GM18909 (cell line): ENCODE measurements around the gene LEPR.

ENCODE experiments used
- ATAC-seq: cut with Tn5 transposase; IDR thresholded peaks from one replicate; pipeline ENCODE4 v1.9.1; 2021; ENCODE audit warnings: mild to moderate bottlenecking; ENCODE audit not compliant: unreplicated experiment, poor library complexity

Gene LEPR

DNA sequence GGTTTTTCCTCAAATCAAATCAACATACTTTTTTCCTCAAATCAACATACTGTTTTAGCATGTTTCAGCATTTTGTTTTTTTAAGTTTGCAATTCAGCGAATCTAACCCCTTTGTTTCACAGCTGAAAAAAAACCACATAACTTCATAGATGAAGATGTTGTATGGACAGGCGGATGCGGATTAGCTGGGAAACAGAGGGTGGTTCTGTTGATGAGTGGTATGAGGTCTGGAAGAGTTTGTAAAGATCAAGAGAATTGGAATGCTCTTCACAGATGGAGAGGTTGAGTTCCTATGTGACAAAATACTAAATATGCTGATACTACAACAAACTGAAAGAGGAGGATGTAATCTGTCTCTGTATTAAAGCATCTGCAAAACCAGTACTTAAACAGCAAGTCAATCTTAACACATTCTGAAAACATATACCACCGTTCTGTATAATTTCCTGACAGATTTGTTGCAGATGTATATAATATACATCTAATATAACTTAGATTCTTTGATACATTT is 10.6 kb upstream of the LEPR start:
- no peak for ATAC-seq

DNA sequence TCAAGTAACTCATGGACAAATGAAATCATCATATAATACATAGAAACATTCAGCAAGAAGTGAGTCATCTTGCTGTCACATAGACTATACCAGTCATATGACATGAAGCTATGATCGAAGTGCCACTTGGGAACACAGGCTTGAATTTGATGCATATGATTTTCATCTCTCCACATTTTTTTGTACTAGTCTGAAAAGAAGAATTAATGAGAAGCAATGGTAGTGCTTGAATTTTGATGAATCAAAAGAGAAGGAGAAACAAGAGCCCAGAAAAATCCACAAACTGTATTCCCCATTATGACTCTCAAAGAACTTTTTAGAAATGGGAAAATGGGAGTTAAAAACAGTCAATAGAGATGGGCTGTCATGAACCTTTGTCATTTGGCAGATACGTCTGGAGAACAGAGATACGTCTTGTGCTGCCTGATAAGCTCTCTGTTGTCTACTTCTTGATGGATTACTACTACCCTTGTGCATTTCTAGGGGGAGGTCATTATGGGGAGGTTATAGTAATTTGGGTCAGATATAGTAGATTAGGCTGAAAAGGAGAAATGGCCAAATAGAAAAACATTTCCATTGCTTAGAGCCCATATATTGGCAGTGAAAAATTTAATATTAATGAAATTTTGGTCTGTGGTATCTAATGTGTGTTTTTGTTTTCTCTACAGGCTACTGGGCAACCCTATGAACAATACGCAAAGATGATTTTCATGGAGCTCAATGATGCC is 8.0 kb upstream of the LEPR start:
- ATAC-seq, result no peak

DNA sequence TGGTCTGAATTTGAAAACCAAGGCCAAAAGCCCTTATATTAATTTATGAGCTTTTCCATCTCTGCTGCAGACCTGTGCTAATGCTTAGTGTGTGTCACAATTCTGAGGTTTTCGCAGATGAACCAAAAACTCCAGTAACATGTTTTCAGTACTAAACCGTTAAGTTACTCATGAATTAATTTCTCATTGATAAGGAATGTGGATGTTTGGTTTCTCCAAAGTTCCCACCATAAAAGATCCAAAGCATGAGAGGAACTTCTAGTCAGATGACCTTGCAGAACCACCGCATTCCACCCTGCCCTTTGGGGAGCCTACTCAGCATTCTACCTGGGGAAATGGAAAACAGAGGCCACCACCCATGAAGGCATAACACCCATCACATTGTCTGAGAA is 7.5 kb upstream of the LEPR start:
- ATAC-seq, result no peak

DNA sequence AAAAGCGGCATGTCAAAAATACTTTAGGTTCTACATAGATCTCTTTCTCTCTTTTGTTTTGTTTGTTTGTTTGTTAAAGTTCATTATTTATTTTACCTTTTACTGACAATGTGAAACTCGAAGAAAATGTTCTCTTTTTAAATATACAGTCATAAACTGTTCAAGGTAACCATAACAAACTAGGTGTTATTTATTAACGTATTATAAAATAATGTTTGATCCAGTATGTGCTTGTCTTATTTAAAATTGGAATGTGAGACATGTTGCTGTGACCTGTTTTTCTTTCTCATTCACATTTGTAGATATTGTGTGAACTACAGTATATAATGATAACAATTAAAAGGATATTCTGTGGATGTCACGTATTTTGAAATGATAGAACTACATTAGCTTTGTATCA is 5.9 kb upstream of the LEPR start:
- ATAC-seq, result no peak

DNA sequence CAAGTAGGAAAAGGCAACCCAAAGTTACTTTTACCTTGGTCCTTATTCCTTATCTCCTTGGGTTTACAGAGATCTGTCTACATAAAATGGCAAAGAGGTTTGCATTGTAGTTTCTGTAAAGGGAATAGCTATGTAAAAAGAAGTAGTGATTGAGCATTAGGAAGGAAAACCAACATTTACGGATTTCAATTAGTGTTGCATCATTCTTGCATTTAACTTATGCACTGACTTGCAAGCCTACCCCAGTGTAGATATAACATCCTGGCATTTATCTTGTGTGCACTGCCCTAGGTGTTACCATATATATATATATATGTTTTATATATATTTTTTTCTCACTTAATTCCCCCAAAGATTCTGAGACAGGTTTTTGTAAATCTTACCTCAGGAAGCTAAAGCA is 3.7 kb upstream of the LEPR start:
- ATAC-seq, result no peak

DNA sequence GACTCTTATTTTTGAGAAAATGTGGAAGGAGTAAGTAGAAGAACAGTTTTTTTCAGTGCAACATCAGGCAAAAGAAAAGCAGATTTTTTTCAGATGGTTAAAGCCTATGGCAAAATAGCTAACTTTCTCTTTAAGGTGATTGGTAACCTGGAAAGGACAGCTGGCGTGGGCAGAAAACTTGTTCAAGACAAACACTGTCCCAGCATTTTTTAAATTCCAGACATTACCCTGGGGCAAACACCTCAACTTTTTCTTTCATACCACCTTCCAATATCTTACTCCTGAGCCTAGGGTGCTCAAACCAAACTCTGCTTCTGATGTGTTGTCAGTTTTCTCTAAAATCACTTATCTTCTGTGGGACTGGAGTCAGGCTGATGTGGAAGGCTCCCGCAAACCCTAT is 2.7 kb upstream of the LEPR start:
- ATAC-seq, result no peak

DNA sequence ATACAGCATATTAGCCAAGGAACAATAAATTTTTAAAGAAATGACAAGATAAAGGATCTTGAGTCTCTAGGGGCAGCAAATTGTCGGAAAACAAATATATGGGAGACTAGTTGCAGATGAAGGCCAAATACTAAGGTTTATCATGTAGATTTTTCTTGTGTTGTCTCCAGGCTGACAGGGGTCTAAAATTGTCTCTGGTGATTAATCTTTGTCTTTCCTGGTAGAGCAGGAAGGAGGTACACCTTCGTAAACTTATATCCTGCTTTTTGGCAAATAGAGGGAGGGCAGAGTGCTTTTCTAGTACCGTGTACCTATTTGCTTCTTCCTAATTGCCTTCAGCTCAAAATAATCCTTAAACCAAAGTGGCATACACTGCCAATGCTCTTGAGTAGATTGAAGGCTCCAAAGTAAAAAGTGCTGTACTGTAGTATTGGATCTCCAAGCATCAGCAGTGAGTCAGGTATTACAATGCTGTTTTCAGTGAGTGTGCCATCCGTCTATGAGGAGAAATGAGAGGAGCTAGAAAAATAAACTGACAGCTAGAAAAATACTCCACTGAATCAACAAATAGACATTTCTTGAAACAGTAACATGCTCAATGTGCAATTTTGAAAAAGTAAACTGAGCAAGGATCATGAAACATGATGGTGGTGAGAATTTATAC is 1.8 kb upstream of the LEPR start:
- no peak for ATAC-seq

DNA sequence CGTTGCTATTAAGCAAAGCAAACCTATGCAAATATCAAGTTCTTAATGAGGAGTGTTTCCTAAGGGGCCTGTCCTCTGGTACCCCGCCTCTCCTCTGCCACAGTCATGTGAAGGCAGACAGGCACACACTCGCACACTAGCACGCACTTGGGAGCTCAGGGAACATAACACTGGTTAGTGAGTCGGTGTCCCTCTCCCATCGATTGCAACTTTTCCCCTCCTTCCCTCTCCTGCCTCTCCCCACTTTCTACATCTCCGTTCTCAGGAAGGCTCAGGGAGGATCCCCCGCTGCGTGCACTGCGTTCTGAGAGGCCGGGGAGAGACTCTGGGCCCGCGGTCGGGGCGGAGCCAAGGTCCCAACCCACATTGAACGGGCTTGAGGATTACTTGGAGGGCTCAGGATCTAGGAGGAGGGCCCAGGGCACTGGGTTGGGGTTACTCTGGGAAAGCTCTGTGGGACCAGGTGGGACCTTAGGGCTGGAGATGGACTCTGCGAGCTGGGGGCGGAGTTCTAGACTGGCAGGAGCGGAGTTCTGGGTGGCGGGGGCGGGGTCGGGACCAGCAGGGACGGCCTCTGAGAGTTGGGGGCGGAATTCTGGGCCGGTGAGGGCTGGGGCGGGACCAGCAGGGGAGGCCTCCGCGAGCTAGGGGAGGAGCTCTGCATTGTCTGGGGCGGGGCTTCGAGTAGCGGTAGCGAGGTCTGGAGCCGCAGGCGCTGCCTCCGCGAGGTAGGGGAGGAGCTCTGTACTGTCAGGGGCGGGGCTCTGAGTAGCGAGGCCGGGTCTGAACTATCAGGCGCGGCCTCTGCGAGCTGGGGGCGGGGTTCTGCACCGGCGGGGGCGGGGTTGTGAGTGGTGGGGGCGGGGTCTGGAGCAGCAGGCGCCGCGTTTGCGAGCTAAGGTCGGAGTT is 533 bp upstream of the LEPR start:
- ATAC-seq, result peak; percentile 95

DNA sequence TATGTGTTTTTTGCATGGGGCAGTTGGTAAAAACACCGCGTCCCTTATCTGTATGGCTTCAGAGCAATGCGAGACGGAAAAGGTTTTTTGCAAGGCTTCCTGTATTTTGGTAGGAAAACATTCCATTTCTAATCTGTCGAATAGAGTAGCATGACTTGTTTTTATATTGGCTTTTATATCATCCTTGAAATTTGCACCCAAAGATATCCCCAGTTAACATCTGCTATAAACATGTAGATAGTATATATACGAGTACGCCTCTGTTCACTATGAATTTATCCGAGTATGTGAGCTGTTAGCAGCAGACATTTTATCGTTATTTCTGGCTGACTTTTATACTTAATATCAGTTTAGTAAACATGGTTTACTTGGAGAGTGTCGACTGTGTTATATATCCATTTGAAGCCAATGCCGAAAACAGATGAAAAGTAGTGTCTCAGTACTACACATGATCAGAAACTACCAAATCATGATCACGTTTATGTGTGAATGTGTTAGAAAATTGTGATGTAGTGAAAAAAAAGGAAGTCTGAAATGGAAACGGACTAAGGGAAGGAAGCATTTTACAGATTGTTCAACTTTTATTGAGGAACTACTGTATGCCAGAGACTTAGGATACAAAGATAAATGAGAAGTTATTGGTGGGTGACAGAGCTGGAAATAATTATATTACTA is 1.0 kb downstream of the LEPR start:
- ATAC-seq, result no peak

DNA sequence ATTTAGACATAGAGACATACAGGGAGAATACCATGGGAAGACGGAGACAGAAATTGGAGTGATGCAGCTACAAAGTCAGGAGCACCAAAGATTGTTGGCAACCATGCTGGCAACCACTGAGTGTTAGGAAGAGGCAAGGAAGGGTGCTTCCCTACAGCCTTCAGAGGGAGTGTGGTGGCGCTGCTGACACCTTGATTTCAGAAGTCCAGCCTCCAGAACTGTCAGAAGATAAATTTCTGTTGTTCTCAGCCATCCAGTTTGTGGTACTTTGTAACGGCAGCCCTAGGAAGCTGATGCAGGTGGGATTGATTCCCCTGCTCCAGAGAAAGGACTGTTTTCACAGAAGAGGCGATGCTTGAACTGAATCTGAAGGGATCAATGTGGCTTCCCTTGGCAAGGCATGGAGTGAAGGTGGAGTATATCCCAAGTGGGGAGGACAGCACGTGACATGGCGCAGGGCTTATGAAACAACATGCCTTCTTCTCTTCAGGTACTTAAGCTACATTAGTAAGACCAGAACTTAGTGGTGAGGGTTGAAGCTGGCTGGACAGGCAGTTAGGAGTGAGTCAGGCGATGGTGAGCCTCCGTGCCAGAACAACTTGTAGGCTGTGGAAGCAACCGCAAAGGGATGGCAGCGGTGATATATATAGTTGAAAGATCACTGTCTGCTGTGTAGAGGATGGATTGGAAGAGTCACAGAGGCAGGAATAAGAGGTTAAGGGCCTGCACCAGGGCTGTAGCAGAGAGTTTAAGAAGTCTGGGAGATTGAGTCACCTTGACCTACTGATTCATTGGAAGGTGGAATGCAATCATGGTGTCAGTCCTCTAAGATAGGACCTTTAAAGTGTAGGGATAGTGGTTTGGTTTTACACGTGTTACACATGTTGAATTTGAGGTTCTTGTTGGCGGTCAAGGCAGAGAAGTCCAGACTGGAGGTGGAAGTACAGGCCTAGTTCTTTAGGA is 2.1 kb downstream of the LEPR start:
- no peak for ATAC-seq

DNA sequence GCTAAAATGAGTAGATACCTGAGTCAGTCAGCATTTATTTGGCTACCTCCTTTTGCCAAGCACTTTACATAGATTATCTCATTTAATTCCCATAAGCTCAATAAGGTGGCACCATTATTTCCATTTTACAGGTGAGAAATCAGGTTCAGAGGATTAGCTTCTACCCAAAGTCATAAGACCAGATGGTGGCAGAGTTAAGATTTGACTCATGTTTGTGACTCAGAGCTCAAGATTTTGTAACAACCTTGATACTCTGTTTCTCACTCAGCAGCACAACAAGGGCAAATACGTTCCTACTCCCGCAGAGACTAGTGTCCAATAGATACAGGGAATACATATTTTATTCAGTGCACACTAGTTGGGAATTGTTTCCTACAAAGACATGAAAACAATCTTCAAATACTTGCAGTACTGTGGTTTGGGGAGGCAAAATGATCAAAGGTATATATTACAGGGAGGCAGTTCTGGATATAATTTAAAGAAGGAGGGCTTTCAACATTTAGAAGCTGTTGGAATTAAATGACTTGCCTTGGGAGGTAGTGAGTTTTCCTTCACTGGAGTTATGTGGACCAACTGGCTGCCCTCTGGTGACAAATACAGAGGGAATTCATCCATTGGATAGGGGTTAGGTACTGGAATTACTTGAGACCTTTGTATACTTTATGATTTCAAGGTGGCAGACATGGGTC is 3.6 kb downstream of the LEPR start:
- ATAC-seq, result no peak

DNA sequence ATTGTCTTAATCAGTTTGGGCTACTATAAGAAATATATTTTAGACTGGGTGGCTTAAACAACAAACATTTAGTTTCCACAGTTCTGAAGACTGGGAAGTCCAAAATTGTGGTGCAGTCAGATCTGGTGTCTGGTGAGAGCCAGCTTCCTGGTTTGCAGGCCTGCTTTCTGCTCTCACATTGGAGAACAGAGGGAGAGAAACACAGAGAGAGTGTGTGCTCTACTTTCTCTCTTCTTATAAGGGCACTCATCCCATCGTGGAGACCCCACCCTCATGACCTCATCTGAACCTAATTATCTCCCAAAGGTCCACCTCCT is 4.1 kb downstream of the LEPR start:
- ATAC-seq, result no peak

DNA sequence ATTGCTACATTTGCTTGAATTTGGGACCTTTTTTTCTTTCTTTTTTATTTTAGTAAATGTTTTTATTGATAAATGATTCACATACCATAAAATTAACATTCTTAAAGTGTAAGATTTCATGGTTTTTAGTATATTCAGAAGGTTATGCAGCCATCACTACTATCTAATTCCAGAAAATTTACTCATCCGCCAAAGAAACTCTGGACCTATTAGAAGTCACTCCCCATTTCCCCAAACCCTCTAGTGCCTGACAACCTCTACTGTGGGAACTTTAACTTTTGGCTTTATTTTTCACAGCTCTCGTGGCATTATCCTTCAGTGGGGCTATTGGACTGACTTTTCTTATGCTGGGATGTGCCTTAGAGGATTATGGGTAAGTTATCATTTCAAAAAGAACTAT is 4.5 kb downstream of the LEPR start:
- no peak for ATAC-seq

DNA sequence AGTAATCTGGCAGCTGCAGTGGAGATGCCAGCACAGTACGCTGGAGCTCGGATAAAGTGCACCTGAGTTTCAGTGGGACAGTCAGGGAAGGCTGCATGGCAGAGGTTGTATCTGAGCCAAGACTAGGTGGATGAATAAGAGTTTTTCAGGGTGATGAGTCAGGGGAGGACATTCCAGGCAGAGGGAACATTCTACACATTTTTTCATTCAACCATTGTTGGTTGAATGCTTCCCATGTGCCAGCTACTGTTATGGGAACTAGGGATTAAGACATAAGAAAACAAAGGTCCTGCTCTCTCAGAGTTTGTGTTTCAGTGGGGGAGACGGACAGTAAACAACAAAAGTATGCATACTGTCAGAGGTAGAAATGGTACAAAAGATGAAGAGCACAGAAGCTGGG is 5.2 kb downstream of the LEPR start:
- ATAC-seq, result no peak

DNA sequence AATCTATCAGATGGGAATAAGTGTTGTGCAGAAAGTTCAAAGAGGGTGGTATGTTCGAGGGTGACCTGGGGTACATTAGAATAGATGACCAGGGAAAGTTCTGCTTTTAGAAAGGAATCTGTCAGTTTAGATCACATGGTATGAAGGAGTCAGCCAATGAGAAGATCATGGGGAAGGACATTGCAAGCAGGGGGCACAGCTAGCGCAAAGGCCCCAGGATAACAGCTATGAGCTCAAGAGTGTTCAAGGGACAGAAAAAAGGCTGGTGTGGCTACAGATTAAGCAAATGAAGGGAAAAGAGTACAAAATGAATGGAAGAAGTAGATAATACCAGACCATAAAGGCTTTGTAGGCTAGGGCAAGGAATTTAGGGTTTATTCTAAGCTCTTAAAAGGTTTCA is 8.6 kb downstream of the LEPR start:
- ATAC-seq, result no peak

DNA sequence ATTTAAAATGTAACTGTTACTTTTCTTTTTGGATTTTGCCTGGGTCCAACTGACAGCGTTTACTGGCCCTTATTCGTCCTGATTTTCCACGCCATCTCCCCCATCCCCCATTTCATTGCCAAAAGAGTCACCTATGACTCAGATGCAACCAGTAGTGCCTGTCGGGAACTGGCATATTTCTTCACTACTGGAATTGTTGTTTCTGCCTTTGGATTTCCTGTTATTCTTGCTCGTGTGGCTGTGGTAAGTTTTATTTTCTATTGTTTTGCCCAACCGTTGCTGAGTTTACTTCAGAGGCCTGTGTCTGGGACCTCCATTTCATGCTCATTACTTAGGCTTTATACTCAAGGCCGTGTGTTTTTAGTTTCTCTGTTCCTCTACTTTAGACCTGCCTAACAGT is 9.3 kb downstream of the LEPR start:
- no peak for ATAC-seq

DNA sequence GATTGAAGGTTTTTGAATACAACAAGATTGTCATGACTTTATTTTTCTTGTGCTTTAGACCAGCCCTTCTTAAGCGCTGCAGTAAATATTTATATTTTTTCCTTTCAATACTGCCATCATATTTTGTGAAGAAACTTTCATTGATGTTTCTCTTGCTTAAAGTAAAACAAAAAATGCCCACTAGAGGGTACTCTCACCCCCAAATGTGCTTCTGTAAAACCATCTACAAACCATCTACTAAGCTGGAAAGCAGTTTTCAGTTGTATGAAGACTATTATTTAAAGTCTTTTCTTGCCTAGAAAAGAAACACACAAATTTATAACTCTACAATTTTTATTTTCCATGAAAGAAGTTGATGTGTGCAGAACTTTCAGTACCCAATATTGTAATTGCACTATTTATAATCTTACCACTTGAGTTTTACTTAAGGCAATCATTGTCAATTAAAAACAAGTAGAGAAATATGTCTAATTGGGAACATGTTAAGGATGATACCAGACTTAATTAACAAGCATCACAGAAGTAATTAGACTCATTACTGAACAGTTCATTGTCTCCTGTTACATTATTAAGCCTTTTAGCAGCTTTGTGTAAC is 10.7 kb downstream of the LEPR start:
- peak; percentile 63 for ATAC-seq

DNA sequence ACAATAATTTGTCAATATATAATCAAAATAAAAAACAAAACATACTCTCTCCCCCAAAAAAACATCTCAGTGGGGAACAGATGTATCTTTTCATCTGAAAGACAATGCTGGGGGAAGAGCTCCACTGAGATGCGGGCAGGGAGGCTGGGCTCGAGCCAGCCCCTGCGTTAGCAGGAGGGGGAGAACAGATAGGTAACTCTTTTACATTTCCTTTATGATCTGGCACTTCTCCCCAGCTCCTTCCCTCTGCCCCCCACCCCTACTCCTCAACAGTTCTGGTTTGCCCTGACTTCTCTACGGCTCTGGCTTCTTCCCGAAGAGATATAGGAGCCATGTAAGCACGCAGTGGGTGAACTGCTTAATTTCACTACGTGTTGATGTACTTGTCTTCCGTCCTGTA is 12.4 kb downstream of the LEPR start:
- ATAC-seq, result no peak

DNA sequence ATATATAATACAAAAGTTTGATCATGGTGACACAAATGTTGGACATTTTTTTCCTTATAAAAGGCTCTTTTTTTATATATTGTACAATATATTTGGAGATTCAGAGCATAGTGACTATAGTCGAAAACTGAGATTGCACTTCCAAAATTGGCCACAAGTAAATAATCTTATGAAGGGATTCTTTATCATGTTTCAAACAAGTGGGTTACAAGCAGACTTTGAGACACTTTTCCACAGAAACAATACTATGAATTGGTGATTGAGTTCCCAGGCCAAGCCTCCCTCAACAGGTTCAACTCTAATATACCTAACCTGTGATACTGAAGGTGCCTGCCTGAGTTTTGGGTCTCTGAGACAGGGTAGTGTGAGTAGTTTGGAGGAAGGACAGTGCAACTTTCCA is 13.8 kb downstream of the LEPR start:
- no peak for ATAC-seq
